Inflammatory macrophage (primary cell): ENCODE data around the gene IL17B.

Experiments
- DNase-seq, 2 donors: peaks; one replicate each; pipeline ENCODE4 v3.0.0-alpha.2; 2020 to 2022
- total RNA-seq, 18 experiments: gene quantifications; one replicate each; lab custom pipeline; 2026; ENCODE audit warnings: mixed read lengths in 6 of 18, inconsistent platforms in 2 of 18; lab: John Stamatoyannopoulos, UW

The IL17B gene
- total RNA-seq = 0 to 0.20 (median 0) reads per million in 18 experiments

GRCh38 chr5:149379177-149379761, at the start of gene IL17B:
TSS of gene IL17B (minus strand) at chr5:149379292. CDS start at chr5:149379225, 67 bp downstream.
- no peak for DNase-seq

GRCh38 chr5:149428032-149428431, 48.9 kb upstream of the IL17B start:
- DNase-seq = no peak

GRCh38 chr5:149427374-149427773, 48.3 kb upstream of the IL17B start:
- no peak for DNase-seq

GRCh38 chr5:149426931-149427330, 47.8 kb upstream of the IL17B start:
- DNase-seq = no peak

GRCh38 chr5:149425729-149426128, 46.6 kb upstream of the IL17B start:
- DNase-seq = no peak

- no peak for DNase-seq
Observed at GRCh38 chr5:149424371-149425315, 45.6 kb upstream of the IL17B start.

GRCh38 chr5:149423794-149424268, 44.7 kb upstream of the IL17B start:
- DNase-seq = no peak

- DNase-seq = no peak
Observed at GRCh38 chr5:149423049-149423793, 44.1 kb upstream of the IL17B start.

GRCh38 chr5:149422366-149423048, 43.4 kb upstream of the IL17B start:
- DNase-seq = no peak

- DNase-seq = peak in 1 of 2 donors; percentile 22
Observed at GRCh38 chr5:149421834-149422233, 42.7 kb upstream of the IL17B start.

GRCh38 chr5:149421372-149421685, 42.2 kb upstream of the IL17B start:
- DNase-seq = no peak

GRCh38 chr5:149420545-149421371, 41.7 kb upstream of the IL17B start:
- no peak for DNase-seq

GRCh38 chr5:149419859-149420544, 40.9 kb upstream of the IL17B start:
- no peak for DNase-seq

- no peak for DNase-seq
Observed at GRCh38 chr5:149419532-149419858, 40.4 kb upstream of the IL17B start.

- no peak for DNase-seq
Observed at GRCh38 chr5:149418910-149419531, 39.9 kb upstream of the IL17B start.

GRCh38 chr5:149417711-149418368, 38.7 kb upstream of the IL17B start:
- DNase-seq = no peak

- DNase-seq = no peak
Observed at GRCh38 chr5:149416987-149417710, 38.1 kb upstream of the IL17B start.

GRCh38 chr5:149415066-149415967, 36.2 kb upstream of the IL17B start:
- DNase-seq = no peak
